Stimulated activated CD4-positive, alpha-beta T cell treated with anti-CD3 and anti-CD28 coated beads, TNF-alpha, amount 100 ng/mL, for 48 hours (primary cell): Measurements from ENCODE around the gene NECTIN2.

Source experiments
- DNase-seq, 3 donors: peaks; one replicate each; pipeline ENCODE4 v3.0.0-alpha.2; 2020; ENCODE audit warnings: low read depth in 3 of 3

Gene NECTIN2

GRCh38 chr19:44845612-44846454 is at the start of gene NECTIN2:
Gene NECTIN2, plus strand, starts transcription at chr19:44846297. Its CDS starts 229 bp downstream, at chr19:44846526.
- DNase-seq = peak; percentile 83 to 97 (median 96)

GRCh38 chr19:44796701-44797115 is 49.4 kb upstream of the NECTIN2 start:
- no peak for DNase-seq

- DNase-seq = no peak
Observed at GRCh38 chr19:44799627-44800346, 46.3 kb upstream of the NECTIN2 start.

- DNase-seq = peak; percentile 75 to 86 (median 82)
Observed at GRCh38 chr19:44800461-44800860, 45.6 kb upstream of the NECTIN2 start.

- DNase-seq = no peak
Observed at GRCh38 chr19:44803442-44804428, 42.4 kb upstream of the NECTIN2 start.

GRCh38 chr19:44806291-44806690 is 39.8 kb upstream of the NECTIN2 start:
- DNase-seq = no peak

- DNase-seq = no peak
Observed at GRCh38 chr19:44807162-44807561, 38.9 kb upstream of the NECTIN2 start.

- no peak for DNase-seq
Observed at GRCh38 chr19:44807652-44808462, 38.2 kb upstream of the NECTIN2 start.

GRCh38 chr19:44808463-44809371 is 37.4 kb upstream of the NECTIN2 start, which contains the start of gene BCAM:
Gene BCAM, plus strand, starts transcription at chr19:44809103. Its CDS starts 22 bp downstream, at chr19:44809125.
- DNase-seq = no peak

- no peak for DNase-seq
Observed at GRCh38 chr19:44809577-44810233, 36.4 kb upstream of the NECTIN2 start.

GRCh38 chr19:44810234-44811121 is 35.6 kb upstream of the NECTIN2 start:
- no peak for DNase-seq

GRCh38 chr19:44811122-44811419 is 35.0 kb upstream of the NECTIN2 start:
- no peak for DNase-seq

- DNase-seq = no peak
Observed at GRCh38 chr19:44812142-44812718, 33.9 kb upstream of the NECTIN2 start.

GRCh38 chr19:44813070-44813840 is 32.8 kb upstream of the NECTIN2 start:
- no peak for DNase-seq

GRCh38 chr19:44813841-44814470 is 32.1 kb upstream of the NECTIN2 start:
- DNase-seq = no peak

GRCh38 chr19:44814517-44814916 is 31.6 kb upstream of the NECTIN2 start:
- DNase-seq = no peak

- no peak for DNase-seq
Observed at GRCh38 chr19:44816301-44816700, 29.8 kb upstream of the NECTIN2 start.
